GM18870 (cell line): ENCODE results near the gene OR1S1.
"Not testable (repeated sequence)": the region's sequence is repeated elsewhere in the genome, so short reads cannot be mapped to it uniquely, and the experiment has no call there.

Experiments
- ATAC-seq: cut with Tn5 transposase; IDR thresholded peaks from one replicate; pipeline ENCODE4 v1.9.1; 2021; ENCODE audit warnings: moderate library complexity; ENCODE audit not compliant: unreplicated experiment

The OR1S1 gene

GRCh38 chr11:58212420-58212819 lies at the start of gene OR1S1:
OR1S1 (plus strand) TSS chr11:58212720.
- not testable (repeated sequence) for ATAC-seq

GRCh38 chr11:58164389-58164788 lies 48.1 kb upstream of the OR1S1 start:
- ATAC-seq = no peak

GRCh38 chr11:58164990-58165389 lies 47.5 kb upstream of the OR1S1 start:
- no peak for ATAC-seq

DNA sequence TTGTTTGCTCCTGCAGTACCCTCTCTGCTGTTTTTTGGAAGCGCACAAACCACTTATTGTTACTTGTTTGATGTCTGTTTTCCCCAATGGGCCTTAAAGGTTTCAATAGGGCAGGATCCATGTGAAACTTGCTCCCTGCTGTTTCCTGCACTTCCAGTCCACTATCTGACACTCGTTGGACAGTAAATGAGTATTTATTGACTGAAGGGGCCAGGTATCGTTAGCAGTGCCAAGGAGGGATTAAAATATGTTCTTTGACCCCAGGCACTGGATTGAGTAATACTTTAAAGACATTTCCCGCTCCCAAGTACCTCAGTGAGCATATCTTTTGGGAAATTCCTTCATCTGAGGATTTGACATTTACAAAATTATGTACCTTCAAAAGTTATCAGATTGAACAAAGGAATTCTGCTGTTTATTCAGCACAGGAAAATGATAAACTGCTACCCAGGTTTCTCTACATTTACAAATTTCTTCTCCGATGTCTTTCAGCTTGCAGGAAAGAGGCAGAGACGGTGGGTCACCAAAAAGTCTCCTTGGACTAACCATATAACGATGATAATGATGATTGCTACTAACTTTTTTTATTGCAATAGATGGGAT lies 46.9 kb upstream of the OR1S1 start:
- no peak for ATAC-seq

DNA sequence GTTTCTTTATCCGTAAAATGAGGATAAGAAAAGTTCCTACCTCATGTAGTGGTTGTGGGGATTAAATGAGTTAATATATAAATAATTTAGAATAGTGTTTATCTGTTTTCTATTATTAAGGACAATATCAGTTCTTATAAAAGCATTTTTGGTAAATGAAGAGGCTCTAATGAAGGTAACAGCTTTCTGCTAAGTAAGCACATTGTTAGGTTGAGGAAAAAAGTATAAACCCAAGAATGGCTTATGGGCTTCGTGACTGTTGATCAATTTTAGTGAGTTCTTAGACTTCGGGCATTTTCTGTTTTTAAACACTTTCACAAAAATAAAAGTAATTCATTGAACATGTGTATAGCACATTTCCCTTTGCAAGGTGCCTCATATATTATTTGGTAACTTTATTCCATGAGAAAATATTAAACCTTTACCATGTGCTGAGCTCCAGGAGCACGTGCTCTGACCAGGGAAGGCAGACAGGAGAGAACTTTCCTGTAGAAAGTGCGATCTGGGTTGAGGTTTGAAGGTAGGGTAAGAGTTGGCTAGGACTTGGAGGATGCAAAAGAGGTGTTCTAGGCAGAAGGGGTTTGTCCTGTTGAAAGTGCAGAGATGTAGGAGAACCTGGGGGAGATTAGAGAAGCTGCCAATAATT lies 35.0 kb upstream of the OR1S1 start:
- ATAC-seq = no peak

DNA sequence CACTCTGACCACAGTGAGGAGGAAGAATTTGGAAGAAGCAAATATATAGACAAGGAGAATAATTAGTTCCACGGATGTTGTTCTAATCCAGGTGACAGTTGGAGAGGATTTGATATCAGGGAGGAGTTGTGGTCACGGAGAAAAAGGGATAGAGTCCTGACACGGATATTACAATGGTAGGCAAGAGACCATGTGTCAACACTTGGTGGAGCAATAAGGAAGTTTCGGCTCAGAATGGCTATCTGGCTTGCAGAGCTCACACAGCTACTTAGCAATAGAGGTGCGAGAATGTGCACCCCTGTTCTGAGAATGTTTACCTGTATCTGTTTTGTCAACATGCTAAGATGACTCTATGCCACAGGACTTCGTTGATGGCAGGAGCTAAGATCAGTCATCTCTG lies 34.1 kb upstream of the OR1S1 start:
- no peak for ATAC-seq

- no peak for ATAC-seq
These were observed 32.9 kb upstream of the OR1S1 start for GRCh38 chr11:58179648-58180047.

DNA sequence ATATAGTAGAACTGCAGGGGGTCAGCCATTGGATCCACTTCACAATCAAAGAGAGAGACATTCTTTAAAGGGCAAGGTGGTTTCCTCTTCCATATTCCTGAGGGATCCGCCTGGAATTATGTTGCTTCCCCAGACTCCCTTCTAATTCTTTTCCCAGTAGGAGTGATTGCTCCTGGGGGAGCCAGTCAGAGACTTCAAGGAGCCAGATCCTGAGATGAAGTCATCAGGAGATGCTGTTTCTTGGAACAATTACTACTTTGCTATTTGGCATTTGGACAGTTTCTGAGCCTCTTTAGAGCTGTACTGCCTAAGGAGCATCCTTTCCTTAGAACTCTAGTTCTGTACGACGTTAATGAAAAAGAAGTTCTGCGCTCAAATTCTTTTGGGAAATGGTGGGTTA lies 25.6 kb upstream of the OR1S1 start:
- ATAC-seq = no peak

- ATAC-seq = no peak
These were observed 23.8 kb upstream of the OR1S1 start, which contains the start of gene OR9Q2 for GRCh38 chr11:58188770-58189169. OR9Q2 (plus strand) TSS chr11:58189070; CDS start chr11:58190491, 1,421 bp downstream.

DNA sequence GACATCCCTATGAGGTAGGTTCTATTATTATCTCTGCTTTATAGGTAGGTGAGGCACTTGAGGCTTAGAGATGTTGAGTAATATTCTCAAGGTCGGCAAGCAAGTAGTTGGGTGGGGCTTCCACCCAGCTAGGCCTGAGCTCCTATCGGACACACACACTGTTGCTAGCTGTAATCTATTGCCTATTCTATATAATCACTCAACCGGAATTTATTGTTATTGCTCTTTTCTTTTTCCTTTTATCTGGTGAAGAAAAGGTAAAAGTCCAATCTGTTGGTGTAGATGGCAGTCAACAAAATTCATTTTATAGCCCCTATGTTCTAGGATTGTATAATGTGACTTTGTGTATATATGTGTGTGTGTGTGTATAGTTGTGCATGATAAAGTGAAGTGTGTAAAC lies 20.3 kb upstream of the OR1S1 start:
- no peak for ATAC-seq

DNA sequence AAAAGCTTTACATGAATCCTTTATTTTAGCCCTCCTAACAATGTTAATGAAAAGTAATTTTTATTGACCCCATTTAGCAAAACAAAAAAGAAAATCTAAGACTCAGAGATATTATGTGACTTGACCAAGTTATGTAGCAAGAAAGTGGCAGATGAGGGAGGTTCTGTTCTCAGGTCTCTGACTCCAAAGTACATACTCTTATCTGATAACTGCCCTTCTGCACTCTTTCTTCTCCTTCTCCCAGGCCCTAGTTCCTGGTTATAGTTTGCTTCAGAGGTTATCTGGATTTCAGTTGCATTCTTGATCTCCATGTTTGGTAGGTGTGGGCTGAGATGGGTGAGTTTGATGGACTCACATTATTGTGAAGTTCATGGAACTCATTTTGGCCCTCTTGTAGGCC lies 19.1 kb upstream of the OR1S1 start:
- no peak for ATAC-seq

DNA sequence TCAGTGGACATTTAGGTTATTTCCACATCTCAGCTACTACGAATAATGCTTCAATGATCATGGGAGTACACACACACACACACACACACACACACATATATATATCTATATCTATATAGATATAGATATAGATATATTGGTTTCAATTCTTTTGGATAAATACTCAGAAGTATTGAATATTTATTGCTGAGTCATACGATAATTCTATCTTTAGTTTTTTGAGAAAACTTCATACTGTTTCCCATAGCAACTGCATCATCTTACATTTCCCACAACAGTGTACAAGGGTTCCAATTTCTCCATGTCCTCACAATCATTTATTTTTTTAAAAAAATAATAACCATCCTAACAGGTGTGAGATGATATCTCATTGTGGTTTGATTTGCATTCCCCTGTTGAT lies 16.6 kb upstream of the OR1S1 start:
- no peak for ATAC-seq

DNA sequence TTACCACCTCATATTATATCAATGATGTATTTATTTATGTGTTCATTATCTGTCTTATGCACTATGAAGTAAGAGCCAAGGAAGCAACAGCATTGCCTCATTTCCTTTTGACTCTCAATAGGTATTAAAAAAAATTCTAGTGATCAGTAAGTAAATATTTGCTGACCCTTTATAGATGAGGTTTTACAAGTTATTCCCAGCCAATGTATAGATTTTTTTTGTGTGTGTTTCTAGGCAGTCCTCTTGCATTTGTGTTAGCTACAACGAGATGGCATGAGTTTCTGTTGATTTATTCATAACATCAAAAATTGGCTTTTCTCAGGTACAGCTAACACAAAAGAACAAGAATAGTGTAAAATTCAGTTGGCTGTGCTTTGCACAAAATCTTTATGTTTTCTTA lies 13.2 kb upstream of the OR1S1 start:
- no peak for ATAC-seq

GRCh38 chr11:58204042-58204441 lies 8.5 kb upstream of the OR1S1 start, which contains the start of gene OR1S2:
OR1S2 (minus strand) TSS chr11:58204142; CDS start chr11:58204142, 0 bp downstream.
- no peak for ATAC-seq

- no peak for ATAC-seq
These were observed 4.0 kb downstream of the OR1S1 start for GRCh38 chr11:58216476-58216875.

DNA sequence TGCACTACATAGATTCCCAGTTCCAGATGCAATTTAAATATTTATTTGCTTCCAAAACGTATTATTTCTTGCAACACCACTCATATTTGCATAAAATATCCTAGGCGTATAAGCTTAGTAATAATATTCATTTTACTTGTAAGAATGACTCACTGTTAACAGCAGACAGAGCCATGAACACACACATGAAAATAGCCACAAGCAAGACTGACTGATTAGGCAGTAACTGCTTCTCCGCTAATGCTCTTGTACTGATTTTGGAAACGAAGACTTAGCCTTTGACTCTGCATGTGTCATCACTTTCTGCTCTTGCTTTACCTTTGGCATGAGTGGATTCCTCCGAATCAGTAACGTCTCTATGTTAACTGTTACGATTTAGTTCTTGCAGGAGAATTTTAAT lies 10.2 kb downstream of the OR1S1 start:
- ATAC-seq = no peak

- ATAC-seq = no peak
These were observed 15.6 kb downstream of the OR1S1 start for GRCh38 chr11:58227956-58228615.

DNA sequence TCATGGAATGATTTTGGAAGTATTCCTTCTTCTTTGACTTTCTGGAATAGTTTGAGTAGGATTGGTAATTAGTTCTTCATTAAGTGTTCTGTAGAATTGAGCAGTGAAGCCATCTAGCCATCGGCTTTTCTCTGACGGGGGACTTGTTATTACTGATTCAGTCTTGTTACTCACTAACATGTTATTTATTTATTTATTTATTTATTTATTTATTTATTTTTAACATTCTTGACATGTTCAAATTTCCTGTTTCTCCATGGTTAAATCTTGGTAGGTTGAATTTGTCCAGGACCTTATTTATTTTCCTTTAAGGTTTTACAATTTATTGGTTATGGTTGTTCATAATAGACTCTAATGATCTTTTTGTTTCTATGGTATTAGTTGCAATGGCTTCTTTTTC lies 31.4 kb downstream of the OR1S1 start:
- ATAC-seq = no peak

DNA sequence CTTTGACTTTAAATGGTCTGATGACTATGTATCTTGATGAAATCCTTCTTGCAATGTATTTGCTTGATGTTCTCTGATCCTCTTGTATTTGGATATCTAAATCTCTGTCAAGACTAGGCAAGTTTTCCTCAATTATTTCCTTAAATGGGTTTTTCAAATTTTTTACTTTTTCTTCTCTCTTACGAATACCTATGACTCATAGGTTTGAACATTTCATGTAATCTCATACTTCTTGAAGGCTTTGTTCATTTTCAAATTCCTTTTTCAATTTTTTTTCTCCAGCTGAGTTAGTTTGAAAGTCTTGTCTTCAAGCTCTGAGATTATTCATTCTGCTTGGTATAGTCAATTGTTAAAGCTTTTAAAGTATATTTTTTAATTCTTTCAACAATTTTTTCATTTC lies 42.4 kb downstream of the OR1S1 start:
- ATAC-seq = no peak

DNA sequence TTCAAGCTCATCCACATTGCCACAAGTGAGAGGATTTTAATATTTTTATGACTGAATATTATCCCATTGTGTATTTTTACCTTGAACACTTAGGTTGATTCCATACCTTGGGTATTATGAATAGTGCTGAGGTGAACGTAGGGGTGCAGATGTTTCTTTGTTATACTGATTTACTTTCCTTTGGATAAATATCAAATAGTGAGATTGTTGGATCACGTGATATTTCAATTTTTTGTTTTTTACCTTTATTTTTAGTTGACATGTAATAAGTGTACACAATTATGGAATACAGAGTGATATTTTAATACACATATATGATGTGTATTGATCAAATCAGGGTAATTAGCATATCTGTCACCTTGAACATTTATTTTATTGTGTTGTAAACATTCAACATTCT lies 47.5 kb downstream of the OR1S1 start:
- ATAC-seq = no peak
